Activated CD4-positive, alpha-beta T cell treated with anti-CD3 and anti-CD28 coated beads, Interleukin-2, Interleukin-6, amounts not matched to agents 100 ng/mL and 50 ng/mL, durations not matched to agents 16 hours and 8 hours (primary cell): Measurements from ENCODE around the gene USP5.
"Not testable (repeated sequence)": the region's sequence is repeated elsewhere in the genome, so short reads cannot be mapped to it uniquely, and the experiment has no call there.

Experiments used
- DNase-seq: peaks from one replicate; pipeline ENCODE4 v3.0.0-alpha.2; 2020

USP5 gene

GRCh38 chr12:6843118-6843902, 8.6 kb upstream of the USP5 start:
- no peak for DNase-seq

GRCh38 chr12:6845395-6845794, 6.6 kb upstream of the USP5 start:
- DNase-seq = no peak

GRCh38 chr12:6846316-6846869, 5.6 kb upstream of the USP5 start:
- DNase-seq = no peak

GRCh38 chr12:6847676-6848075, 4.3 kb upstream of the USP5 start:
- DNase-seq = no peak

- no peak for DNase-seq
These were observed 2.5 kb upstream of the USP5 start for GRCh38 chr12:6849427-6849826.

GRCh38 chr12:6849976-6850560, 1.9 kb upstream of the USP5 start:
- no peak for DNase-seq

GRCh38 chr12:6850796-6851152, 1.2 kb upstream of the USP5 start:
- DNase-seq = no peak

GRCh38 chr12:6851153-6851920, 613 bp upstream of the USP5 start, which contains the start of gene CDCA3:
Gene CDCA3, minus strand, starts transcription at chr12:6851286. Its CDS starts 334 bp downstream, at chr12:6850952.
- peak; percentile 98 for DNase-seq

- peak; percentile 84 for DNase-seq
These were observed 853 bp downstream of the USP5 start for GRCh38 chr12:6852651-6853354.

GRCh38 chr12:6853626-6854025, 1.7 kb downstream of the USP5 start:
- no peak for DNase-seq

- DNase-seq = no peak
These were observed 2.1 kb downstream of the USP5 start for GRCh38 chr12:6854036-6854435.

- no peak for DNase-seq
These were observed 3.4 kb downstream of the USP5 start for GRCh38 chr12:6855322-6855721.

GRCh38 chr12:6858799-6859198, 6.8 kb downstream of the USP5 start:
- no peak for DNase-seq

GRCh38 chr12:6860116-6860515, 8.2 kb downstream of the USP5 start:
- no peak for DNase-seq

GRCh38 chr12:6860942-6861341, 9.0 kb downstream of the USP5 start:
- DNase-seq = no peak

- no peak for DNase-seq
These were observed 9.4 kb downstream of the USP5 start for GRCh38 chr12:6861391-6861790.

GRCh38 chr12:6863033-6863432, 11.1 kb downstream of the USP5 start:
- DNase-seq = no peak

GRCh38 chr12:6863586-6864321, 11.8 kb downstream of the USP5 start:
- no peak for DNase-seq

- DNase-seq = not testable (repeated sequence)
These were observed 13.4 kb downstream of the USP5 start for GRCh38 chr12:6865307-6865706.

GRCh38 chr12:6866163-6866919, 14.4 kb downstream of the USP5 start:
- DNase-seq = no peak

- no peak for DNase-seq
These were observed 15.0 kb downstream of the USP5 start for GRCh38 chr12:6866920-6867412.
